Measurements from ENCODE around the gene ZNF277.

- TF ChIP-seq POLR2A (IDR thresholded peaks at IDR 0.05; ENCODE audit: low read length) (no peak), EP300 (IDR thresholded peaks at IDR 0.05) (no peak), GATA3 (IDR thresholded peaks at IDR 0.05; ENCODE audit: borderline replicate concordance) (no peak), MAFK (IDR thresholded peaks at IDR 0.05; ENCODE audit: partially characterized antibody) (no peak), NR3C1 (IDR thresholded peaks at IDR 0.05) (no peak), HOXA7 (CRISPR knock-in tag; IDR thresholded peaks at IDR 0.05) (no peak), USF2 (IDR thresholded peaks at IDR 0.05) (no peak), BHLHE40 (IDR thresholded peaks at IDR 0.05; ENCODE audit: low read depth, low read length) (no peak), CEBPB (IDR thresholded peaks at IDR 0.05) (no peak), CHD2 (IDR thresholded peaks at IDR 0.05; ENCODE audit: low read length, partially characterized antibody) (no peak), HDAC2 (IDR thresholded peaks at IDR 0.05) (no peak), MAX (IDR thresholded peaks at IDR 0.05) (no peak)
- TF ChIP-seq, protein P1, sequence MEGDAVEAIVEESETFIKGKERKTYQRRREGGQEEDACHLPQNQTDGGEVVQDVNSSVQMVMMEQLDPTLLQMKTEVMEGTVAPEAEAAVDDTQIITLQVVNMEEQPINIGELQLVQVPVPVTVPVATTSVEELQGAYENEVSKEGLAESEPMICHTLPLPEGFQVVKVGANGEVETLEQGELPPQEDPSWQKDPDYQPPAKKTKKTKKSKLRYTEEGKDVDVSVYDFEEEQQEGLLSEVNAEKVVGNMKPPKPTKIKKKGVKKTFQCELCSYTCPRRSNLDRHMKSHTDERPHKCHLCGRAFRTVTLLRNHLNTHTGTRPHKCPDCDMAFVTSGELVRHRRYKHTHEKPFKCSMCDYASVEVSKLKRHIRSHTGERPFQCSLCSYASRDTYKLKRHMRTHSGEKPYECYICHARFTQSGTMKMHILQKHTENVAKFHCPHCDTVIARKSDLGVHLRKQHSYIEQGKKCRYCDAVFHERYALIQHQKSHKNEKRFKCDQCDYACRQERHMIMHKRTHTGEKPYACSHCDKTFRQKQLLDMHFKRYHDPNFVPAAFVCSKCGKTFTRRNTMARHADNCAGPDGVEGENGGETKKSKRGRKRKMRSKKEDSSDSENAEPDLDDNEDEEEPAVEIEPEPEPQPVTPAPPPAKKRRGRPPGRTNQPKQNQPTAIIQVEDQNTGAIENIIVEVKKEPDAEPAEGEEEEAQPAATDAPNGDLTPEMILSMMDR (IDR thresholded peaks at IDR 0.05) = no peak
Measured at GRCh38 chr7:112188257-112188656, 18.2 kb upstream of the ZNF277 start.
